K562 (cell line): Measurements from ENCODE around the gene USP24. TPM values are rescaled to one million over a fixed set of nuclear protein-coding genes. Genes with fewer than 3 reads are reported as not detected.

ENCODE experiments used
- FUS ChIP-seq: fragments of 200-400 bp; formaldehyde crosslinking; optimal IDR thresholded peaks from 2 replicates; pipeline ENCODE3; 2017; ENCODE audit warnings: low read depth, low read length
- GATA2 ChIP-seq: sonication (generic); formaldehyde crosslinking; IDR thresholded peaks from 2 replicates; pipeline ENCODE4 v1.4.0; 2020; ENCODE audit warnings: mild to moderate bottlenecking, missing genetic modification reagents
- GTF3C2 ChIP-seq: IDR thresholded peaks from 3 replicates; pipeline ENCODE4 v1.6.1; 2011; ENCODE audit warnings: borderline replicate concordance, mild to moderate bottlenecking, moderate library complexity; ENCODE audit not compliant: insufficient read length; ENCODE audit errors: extremely low read depth
- HSF4 ChIP-seq: fragments of 250-450 bp; sonication (Bioruptor Pico); IDR thresholded peaks from 2 replicates; pipeline ENCODE4 v2.1.2; 2022; ENCODE audit warnings: mild to moderate bottlenecking, moderate library complexity, borderline replicate concordance
- MCM5 ChIP-seq: fragments of 450-650 bp; IDR thresholded peaks from 2 replicates; pipeline ENCODE4 v1.6.1; 2016; ENCODE audit warnings: low read depth
- NCOA4 ChIP-seq: fragments of 450-650 bp; IDR thresholded peaks from 2 replicates; pipeline ENCODE4 v1.6.1; 2018; ENCODE audit warnings: mild to moderate bottlenecking; ENCODE audit not compliant: partially characterized antibody
- NR2C2 ChIP-seq, 2 experiments: fragments of 200-800 bp in 1 of 2; sonication (Bioruptor generic) in 1 of 2; sonication (generic) in 1 of 2; formaldehyde crosslinking in 1 of 2; IDR thresholded peaks; 2 replicates each; pipeline versions ENCODE4 v1.6.1 to v1.8.0; 2016 to 2022; ENCODE audit warnings: mild to moderate bottlenecking in 1 of 2, missing compliant biosample characterization in 1 of 2, missing genetic modification characterization in 1 of 2, missing genetic modification reagents in 1 of 2
- PATZ1 ChIP-seq: fragments of 250-450 bp; sonication (Bioruptor Pico); IDR thresholded peaks from 2 replicates; pipeline ENCODE4 v1.5.0; 2020; ENCODE audit warnings: mild to moderate bottlenecking, borderline replicate concordance
- PHB ChIP-seq: fragments of 250-450 bp; sonication (Bioruptor Pico); IDR thresholded peaks from 2 replicates; pipeline ENCODE4 v1.5.0; 2021
- RAD21 ChIP-seq, 2 experiments: fragments of 250-450 bp in 1 of 2; fragments of 450-650 bp in 1 of 2; sonication (Bioruptor Pico) in 1 of 2; formaldehyde crosslinking in 1 of 2; IDR thresholded peaks in 1 of 2; conservative IDR thresholded peaks in 1 of 2; 2 replicates each; pipeline versions ENCODE4 v1.4.0 to v1.8.0; 2020 to 2022; ENCODE audit warnings: mild to moderate bottlenecking in 2 of 2, moderate library complexity in 1 of 2
- STAG1 ChIP-seq: sonication (generic); formaldehyde crosslinking; IDR thresholded peaks from 2 replicates; pipeline ENCODE4 v1.5.0; 2020; ENCODE audit warnings: missing genetic modification reagents, borderline replicate concordance
- ZBTB1 ChIP-seq: sonication (generic); formaldehyde crosslinking; IDR thresholded peaks from 2 replicates; pipeline ENCODE4 v1.8.1; 2023; ENCODE audit warnings: missing genetic modification reagents, low read depth, mild to moderate bottlenecking, borderline replicate concordance
- ZBTB2 ChIP-seq: fragments of 450-650 bp; IDR thresholded peaks from 2 replicates; pipeline ENCODE4 v1.6.1; 2016; ENCODE audit warnings: antibody characterized with exemption
- ZNF263 ChIP-seq: sonication (generic); formaldehyde crosslinking; IDR thresholded peaks from 2 replicates; pipeline ENCODE4 v1.8.0; 2022; ENCODE audit warnings: mild to moderate bottlenecking, missing genetic modification reagents, borderline replicate concordance
- ZNF274 ChIP-seq: IDR thresholded peaks from 2 replicates; pipeline ENCODE4 v1.6.1; 2011; ENCODE audit warnings: low read depth, mild to moderate bottlenecking, low read length, moderate library complexity, borderline replicate concordance
- polyA plus RNA-seq, 8 experiments: library from polyadenylated mRNA; depleted of rRNA in 4 of 8; stranded (reverse) in 5 of 8; unstranded in 3 of 8; fragments of >200 nt; fragmentation: Nextera tagmentation in 2 of 8; fragmentation: Illumina TruSeq in 1 of 8; extraction: Ambion mirVana in 2 of 8; extraction: Trizol in 1 of 8; gene quantifications; 2 replicates each; pipeline versions ENCODE4 v1.2.1 to v1.2.3, GENCODE V29; 2011 to 2014; ENCODE audit warnings: inconsistent platforms in 1 of 8, missing spikeins in 1 of 8
- total RNA-seq, 7 experiments: library from RNA; depleted of rRNA in 6 of 7; stranded (reverse); fragments of >200 nt in 6 of 7; fragmentation: Illumina TruSeq in 2 of 7; extraction: Trizol in 2 of 7; gene quantifications; 2 replicates each; pipeline versions ENCODE4 v1.2.1 to v1.2.3, GENCODE V29; 2011 to 2021; ENCODE audit warnings: low replicate concordance in 1 of 7

Gene USP24
- total and polyA plus RNA-seq, 9 of the 15 experiments (the other 6 are each of a cell fraction or from before 2014, with no cell fraction given) = 7.7 to 62.6 (median 36.8) TPM

GRCh38 chr1:55039342-55040082 lies 175.7 kb downstream of the USP24 start, which contains the start of gene PCSK9 (continued):
- TF ChIP-seq PATZ1 (no peak), MCM5 (no peak), ZBTB2 (0 out of 2 replicates have a peak, but pooled peaks have one; percentile 54), ZBTB1 (no peak; the same call in 1 of the 2 replicates), ZNF263 (no peak), PHB (CRISPR knock-in tag) (no peak), NR2C2 (CRISPR knock-in tag; IDR thresholded peaks at IDR 0.05) (0 out of 2 replicates have a peak, but pooled peaks have one; percentile 19), NR2C2 (tag; IDR thresholded peaks at IDR 0.05) (no peak), RAD21 (CRISPR knock-in tag; conservative IDR thresholded peaks at IDR 0.05 in 1 of 2, IDR thresholded peaks at IDR 0.05 in 1 of 2) (no peak), FUS (no peak), ZNF274 (no peak), GTF3C2 (no peak), NCOA4 (no peak), HSF4 (CRISPR knock-in tag) (no peak), GATA2 (CRISPR knock-in tag) (0 out of 2 replicates have a peak, but pooled peaks have one; percentile 35), STAG1 (CRISPR knock-in tag) (no peak)
